Prostate gland (tissue), 2 donors: ENCODE data around the gene RPL18.

ENCODE experiments used
- CTCF ChIP-seq, 4 experiments: fragments of 200-600 bp in 2 of 4; fragments of 450-650 bp in 2 of 4; sonication (generic) in 2 of 4; IDR thresholded peaks; 1 replicate in 3 of 4; 2 replicates in 1 of 4; pipeline ENCODE4 v1.5.1; 2016 to 2019; ENCODE audit warnings: antibody characterized with exemption in 4 of 4, mild to moderate bottlenecking in 2 of 4, moderate library complexity in 2 of 4
- POLR2A ChIP-seq: fragments of 450-650 bp; IDR thresholded peaks from one replicate; pipeline ENCODE4 v1.6.1; 2016; ENCODE audit warnings: antibody characterized with exemption, mild to moderate bottlenecking

- no peak for TF ChIP-seq POLR2A
- TF ChIP-seq CTCF (IDR thresholded peaks at IDR 0.05) = no peak
Observed at GRCh38 chr19:48654299-48655059, 35.5 kb upstream of the RPL18 start.
